Measurements from ENCODE around the gene ATP2B2. TPM values are rescaled to one million over a fixed set of nuclear protein-coding genes. Genes with fewer than 3 reads are reported as not detected.

ATP2B2 gene
- total and polyA plus RNA-seq, 2 of the 8 experiments (the other 6 are each of a cell fraction or from before 2014, with no cell fraction given), result 0.14 to 1.2 TPM

DNA sequence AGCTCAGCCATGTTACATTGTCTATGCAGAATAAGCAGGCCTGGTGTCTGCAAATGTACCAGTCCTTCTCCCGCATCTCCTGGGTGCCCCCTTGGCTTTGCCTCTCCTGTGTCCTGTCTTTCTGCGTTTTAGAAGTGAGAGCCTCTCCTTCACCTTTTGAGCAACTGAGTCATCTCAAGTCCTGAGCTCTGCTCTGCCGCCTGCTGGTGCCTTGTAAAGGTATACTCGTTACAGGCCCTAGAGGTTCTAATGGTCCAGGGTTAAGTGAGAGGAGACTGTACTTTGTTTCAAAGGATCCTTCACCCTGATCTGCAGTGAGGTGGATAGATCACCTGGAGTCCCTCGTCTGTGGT is 225.2 kb downstream of the ATP2B2 start:
- no peak overlapping the region; the same call in 1 of the 2 replicates for H4K8ac ChIP-seq (ENCODE audit: extremely low read depth, insufficient read depth, low read length)
- H3K79me1 ChIP-seq (ENCODE audit: low read depth, low read length), result peaks cover 3% of the 10 kb centered on the region; the same call in 1 of the 2 replicates
- no peak for DNase-seq (ENCODE audit: low read depth in 1 of 2, low spot score in 2 of 2)
- H3K79me2 ChIP-seq (ENCODE audit: control insufficient read depth in 1 of 2, insufficient read depth in 2 of 2, low read length in 2 of 2), result peaks cover 0 to 2% of the 10 kb centered on the region in 2 experiments; a peak in 1 of 4 replicates
- FAIRE-seq, result no peak
- H3K9me3 ChIP-seq (ENCODE audit: insufficient read depth in 2 of 2, low read depth in 1 of 2, low read length in 1 of 2), result no peaks in the 10 kb centered on the region
- no peaks in the 10 kb centered on the region for H3K27me3 ChIP-seq (replicated peaks in 1 of 4; ENCODE audit: control insufficient read depth in 3 of 4, extremely low read depth in 1 of 4, insufficient read depth in 3 of 4, low read length in 3 of 4)
- ChIA-PET CTCF (ENCODE audit: partially characterized antibody) (interaction anchor here (0.6 to 2.1 kb wide), 11 partner anchors 9 to 581 kb away, joined by 3 to 7 read pairs (median 4); partner anchors contain the start of gene TATDN2), POLR2A (ENCODE audit: partially characterized antibody) (interaction anchor here (0.5 to 1.4 kb wide), 3 partner anchors 10 to 226 kb away, joined by 3 read pairs; partner anchors contain the start of gene TATDN2)
- no peak overlapping the region for H2BK120ac ChIP-seq (replicated peaks; ENCODE audit: low read depth, low read length)
- H4K91ac ChIP-seq (replicated peaks; ENCODE audit: insufficient read length, low read length), result no peak overlapping the region
- peaks cover 0 to 10% of the 10 kb centered on the region in 2 experiments for H4K20me1 ChIP-seq (replicated peaks in 1 of 2; ENCODE audit: control insufficient read depth in 1 of 2, insufficient read depth in 2 of 2, low read length in 2 of 2)
- no peak overlapping the region for H3K14ac ChIP-seq (ENCODE audit: insufficient read length)
- H3K4me1 ChIP-seq (replicated peaks in 1 of 4; ENCODE audit: control insufficient read depth in 3 of 4, insufficient read depth in 4 of 4, low read length in 3 of 4), result no peaks in the 10 kb centered on the region
- H3K4ac ChIP-seq (replicated peaks; ENCODE audit: insufficient read length, low read depth, low read length), result no peak overlapping the region
- H2BK5ac ChIP-seq (ENCODE audit: low read depth, low read length), result no peak overlapping the region
- H2BK15ac ChIP-seq (ENCODE audit: low read length), result no peak overlapping the region
- no peak overlapping the region for H2BK12ac ChIP-seq (ENCODE audit: low read depth, low read length)
- H3K4me2 ChIP-seq (ENCODE audit: insufficient read depth in 1 of 2, low read depth in 2 of 2, low read length in 2 of 2), result no peak overlapping the region
- no peak overlapping the region for H3K23ac ChIP-seq (ENCODE audit: insufficient read length)
- no peak overlapping the region for H3K4me3 ChIP-seq (ENCODE audit: extremely low read depth in 1 of 4, insufficient read depth in 2 of 4, low read depth in 3 of 4, low read length in 4 of 4)
- H3K36me3 ChIP-seq (ENCODE audit: control insufficient read depth in 2 of 4, insufficient read depth in 4 of 4, low read length in 3 of 4), result peaks cover 0 to 32% (median 21%) of the 10 kb centered on the region in 4 experiments
- no peak overlapping the region for H2AK5ac ChIP-seq (ENCODE audit: low read depth, low read length)
- H2AFZ ChIP-seq (ENCODE audit: low read length), result no peak overlapping the region
- H2BK20ac ChIP-seq (ENCODE audit: low read length), result no peak overlapping the region
- H3K23me2 ChIP-seq (ENCODE audit: low read depth, low read length), result no peaks in the 10 kb centered on the region
- 78% methylated on average over 5 of the region's 5 CpGs; no CpG with 5 or more reads in 1 of the 2 experiments for WGBS, 2 experiments (ENCODE audit: extremely low coverage in 1 of 2, insufficient coverage in 1 of 2, insufficient read length in 1 of 2, insufficient replicate concordance in 2 of 2, low coverage in 1 of 2, low lambda C conversion rate in 2 of 2, missing lambda C conversion rate in 1 of 2)
- no peak overlapping the region for H3K56ac ChIP-seq (replicated peaks; ENCODE audit: insufficient read length, low read depth, low read length)
- TF ChIP-seq RAD21 (IDR thresholded peaks at IDR 0.05 in 1 of 2, conservative IDR thresholded peaks at IDR 0.05 in 1 of 2; ENCODE audit: low read depth in 2 of 2, low read length in 2 of 2) (peak; percentile 25 to 48; a peak in 3 of 4 replicates), POLR2A (IDR thresholded peaks at IDR 0.05; ENCODE audit: control extremely low read depth in 1 of 2, low read depth in 2 of 2, low read length in 2 of 2) (no peak)
- TF ChIP-seq, protein P1, sequence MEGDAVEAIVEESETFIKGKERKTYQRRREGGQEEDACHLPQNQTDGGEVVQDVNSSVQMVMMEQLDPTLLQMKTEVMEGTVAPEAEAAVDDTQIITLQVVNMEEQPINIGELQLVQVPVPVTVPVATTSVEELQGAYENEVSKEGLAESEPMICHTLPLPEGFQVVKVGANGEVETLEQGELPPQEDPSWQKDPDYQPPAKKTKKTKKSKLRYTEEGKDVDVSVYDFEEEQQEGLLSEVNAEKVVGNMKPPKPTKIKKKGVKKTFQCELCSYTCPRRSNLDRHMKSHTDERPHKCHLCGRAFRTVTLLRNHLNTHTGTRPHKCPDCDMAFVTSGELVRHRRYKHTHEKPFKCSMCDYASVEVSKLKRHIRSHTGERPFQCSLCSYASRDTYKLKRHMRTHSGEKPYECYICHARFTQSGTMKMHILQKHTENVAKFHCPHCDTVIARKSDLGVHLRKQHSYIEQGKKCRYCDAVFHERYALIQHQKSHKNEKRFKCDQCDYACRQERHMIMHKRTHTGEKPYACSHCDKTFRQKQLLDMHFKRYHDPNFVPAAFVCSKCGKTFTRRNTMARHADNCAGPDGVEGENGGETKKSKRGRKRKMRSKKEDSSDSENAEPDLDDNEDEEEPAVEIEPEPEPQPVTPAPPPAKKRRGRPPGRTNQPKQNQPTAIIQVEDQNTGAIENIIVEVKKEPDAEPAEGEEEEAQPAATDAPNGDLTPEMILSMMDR (IDR thresholded peaks at IDR 0.05; ENCODE audit: control extremely low read depth in 1 of 3, insufficient read depth in 1 of 3, low read depth in 1 of 3, low read length in 3 of 3), result peak; percentile 7 to 47 (median 47)
- H3K18ac ChIP-seq (ENCODE audit: extremely low read depth, low read length), result no peak overlapping the region
- H3K27ac ChIP-seq (ENCODE audit: low read depth, low read length), result no peak overlapping the region
- no peak overlapping the region for H4K5ac ChIP-seq (ENCODE audit: insufficient read length, low read depth, low read length)
- no peak overlapping the region for H3K9ac ChIP-seq (replicated peaks in 1 of 4; ENCODE audit: extremely low read depth in 1 of 4, low read depth in 3 of 4, low read length in 3 of 4)

Measured in H1 (cell line).